A673 (cell line): ENCODE measurements around the gene EXTL1.

Experiments
- EZH2 ChIP-seq: fragments of 200-600 bp; sonication (generic); IDR thresholded peaks from 2 replicates; pipeline ENCODE4 v1.6.1; 2017; ENCODE audit warnings: borderline replicate concordance, low read depth, mild to moderate bottlenecking, mixed read lengths, antibody characterized with exemption, low read length; ENCODE audit not compliant: poor library complexity, severe bottlenecking
- TF ChIP-seq, protein P1 (sequence below): fragments of 300-800, 200-600 bp; sonication (generic); conservative IDR thresholded peaks from 2 replicates; pipeline ENCODE4 v1.5.1; 2017; ENCODE audit warnings: low read depth, mild to moderate bottlenecking, antibody characterized with exemption, low read length, moderate library complexity, mixed read lengths

DNA sequence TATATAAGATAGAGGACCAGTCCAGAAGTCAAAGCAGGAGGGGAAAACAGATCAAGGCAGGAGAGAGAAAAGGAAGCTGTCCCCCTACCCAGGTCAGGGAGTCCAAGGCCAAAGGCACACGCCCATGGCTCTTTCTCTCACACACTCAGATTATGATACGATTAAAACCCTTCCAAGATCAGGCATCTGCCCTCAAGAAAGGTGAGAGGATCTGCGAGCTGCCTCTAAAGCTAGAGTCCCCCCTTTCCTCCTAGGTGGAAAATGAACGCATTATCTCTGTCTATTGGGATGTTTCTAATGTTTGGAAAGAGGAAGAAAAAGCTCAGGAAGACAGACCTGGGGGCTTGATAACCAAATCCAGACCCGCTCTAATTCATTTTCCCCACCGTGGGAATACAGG is 31.3 kb upstream of the EXTL1 start:
- TF ChIP-seq, protein P1, sequence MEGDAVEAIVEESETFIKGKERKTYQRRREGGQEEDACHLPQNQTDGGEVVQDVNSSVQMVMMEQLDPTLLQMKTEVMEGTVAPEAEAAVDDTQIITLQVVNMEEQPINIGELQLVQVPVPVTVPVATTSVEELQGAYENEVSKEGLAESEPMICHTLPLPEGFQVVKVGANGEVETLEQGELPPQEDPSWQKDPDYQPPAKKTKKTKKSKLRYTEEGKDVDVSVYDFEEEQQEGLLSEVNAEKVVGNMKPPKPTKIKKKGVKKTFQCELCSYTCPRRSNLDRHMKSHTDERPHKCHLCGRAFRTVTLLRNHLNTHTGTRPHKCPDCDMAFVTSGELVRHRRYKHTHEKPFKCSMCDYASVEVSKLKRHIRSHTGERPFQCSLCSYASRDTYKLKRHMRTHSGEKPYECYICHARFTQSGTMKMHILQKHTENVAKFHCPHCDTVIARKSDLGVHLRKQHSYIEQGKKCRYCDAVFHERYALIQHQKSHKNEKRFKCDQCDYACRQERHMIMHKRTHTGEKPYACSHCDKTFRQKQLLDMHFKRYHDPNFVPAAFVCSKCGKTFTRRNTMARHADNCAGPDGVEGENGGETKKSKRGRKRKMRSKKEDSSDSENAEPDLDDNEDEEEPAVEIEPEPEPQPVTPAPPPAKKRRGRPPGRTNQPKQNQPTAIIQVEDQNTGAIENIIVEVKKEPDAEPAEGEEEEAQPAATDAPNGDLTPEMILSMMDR = no peak
- TF ChIP-seq EZH2 = no peak
